Lower leg skin (tissue), 4 donors: ENCODE measurements around the gene XBP1. TPM values are rescaled to one million over a fixed set of nuclear protein-coding genes. Genes with fewer than 3 reads are reported as not detected.
A peak's percentile ranks its signal among the peaks of the same experiment; 100 is the strongest.

Experiments
- DNase-seq, 2 donors: peaks; one replicate each; pipeline ENCODE4 v3.0.0-alpha.2; 2019; ENCODE audit warnings: low spot score in 2 of 2
- H3K4me3 ChIP-seq: fragments of 200-600 bp; sonication (generic); 2 replicates; pipeline ENCODE4 v1.5.1; 2017; ENCODE audit warnings: mild to moderate bottlenecking, low read depth; ENCODE audit not compliant: poor library complexity, severe bottlenecking
- CTCF ChIP-seq, 3 donors: fragments of 450-650 bp; IDR thresholded peaks; one replicate each; pipeline ENCODE4 v1.5.1; 2016; ENCODE audit warnings: antibody characterized with exemption in 3 of 3, mild to moderate bottlenecking in 3 of 3, moderate library complexity in 2 of 3
- POLR2A ChIP-seq, 2 donors: fragments of 450-650 bp; IDR thresholded peaks; one replicate each; pipeline ENCODE4 v1.6.1; 2016 to 2017; ENCODE audit warnings: antibody characterized with exemption in 2 of 2, mild to moderate bottlenecking in 1 of 2, moderate library complexity in 1 of 2
- WGBS, 2 donors: methylation state at CpG; one replicate each; pipeline ENCODE4 v1.1.5; 2018; 5-methylcytosine and 5-hydroxymethylcytosine counted together
- intact Hi-C: fragments of 100-400 bp; cut with DNase I; formaldehyde crosslinking; loops from one replicate; pipeline ENCODE4 v1.15.0; 2023; ENCODE audit warnings: low total_unique reads
- total RNA-seq, 4 donors: library from RNA; depleted of rRNA; stranded (reverse); fragments of >200 nt; gene quantifications; one replicate each; pipeline ENCODE4 v1.1.0, GENCODE V29; 2016

XBP1 gene
- total RNA-seq, 4 donors from 2014 or later: 128 to 256 (median 191) TPM

- TF ChIP-seq CTCF (IDR thresholded peaks at IDR 0.05) (no peak), POLR2A (IDR thresholded peaks at IDR 0.05) (no peak)
- H3K4me3 ChIP-seq: no peak overlapping the region
- no peak for DNase-seq
- WGBS, 2 donors: 76 to 78% methylated on average over 6 of the region's 6 CpGs
- intact Hi-C loops: no loop called here
These were observed 5.2 kb downstream of the XBP1 start for GRCh38 chr22:28795071-28795693.

- H3K4me3 ChIP-seq: no peak overlapping the region
- intact Hi-C loops: no loop called here
- no peak for TF ChIP-seq POLR2A (IDR thresholded peaks at IDR 0.05)
- no peak for TF ChIP-seq CTCF (IDR thresholded peaks at IDR 0.05)
- DNase-seq: no peak
- WGBS, 2 donors: 74 to 76% methylated on average over 4 of the region's 4 CpGs
These were observed 6.3 kb downstream of the XBP1 start for GRCh38 chr22:28793976-28794584.

- peak in 1 of 2 donors; percentile 76 for DNase-seq
- no peak for TF ChIP-seq CTCF (IDR thresholded peaks at IDR 0.05)
- no peak for TF ChIP-seq POLR2A (IDR thresholded peaks at IDR 0.05)
- intact Hi-C loops: no loop called here
- 85 to 87% methylated on average over 15 of the region's 15 CpGs for WGBS, 2 donors
- H3K4me3 ChIP-seq: no peak overlapping the region
These were observed 7.6 kb downstream of the XBP1 start for GRCh38 chr22:28792491-28793383.

- intact Hi-C loops: no loop called here
- DNase-seq: no peak
- TF ChIP-seq POLR2A (IDR thresholded peaks at IDR 0.05): no peak
- no peak overlapping the region for H3K4me3 ChIP-seq
- WGBS, 2 donors: 63 to 64% methylated on average over 3 of the region's 3 CpGs
These were observed 8.4 kb downstream of the XBP1 start for GRCh38 chr22:28791841-28792490.

- WGBS, 2 donors: 93 to 94% methylated on average over 5 of the region's 5 CpGs
- TF ChIP-seq CTCF (IDR thresholded peaks at IDR 0.05) (no peak), POLR2A (IDR thresholded peaks at IDR 0.05) (no peak)
- H3K4me3 ChIP-seq: no peak overlapping the region
- peak in 1 of 2 donors; percentile 43 for DNase-seq
- intact Hi-C loops: no loop called here
These were observed 9.2 kb downstream of the XBP1 start for GRCh38 chr22:28791124-28791523.

GRCh38 chr22:28788601-28789000 lies 11.8 kb downstream of the XBP1 start:
- no peak overlapping the region for H3K4me3 ChIP-seq
- DNase-seq: no peak
- 67 to 74% methylated on average over 3 of the region's 3 CpGs for WGBS, 2 donors
- intact Hi-C loops: no loop called here
- TF ChIP-seq POLR2A (IDR thresholded peaks at IDR 0.05) (no peak), CTCF (IDR thresholded peaks at IDR 0.05) (no peak)
